NCI-H146 treated with DMSO at 0.1 percent for 48 hours (cell line): ENCODE measurements around the gene HOXA3.

ENCODE experiments used
- DNase-seq: peaks from one replicate; lab custom pipeline; 2025; ENCODE audit not compliant: unreplicated experiment; lab: John Stamatoyannopoulos, UW

HOXA3 gene

DNA sequence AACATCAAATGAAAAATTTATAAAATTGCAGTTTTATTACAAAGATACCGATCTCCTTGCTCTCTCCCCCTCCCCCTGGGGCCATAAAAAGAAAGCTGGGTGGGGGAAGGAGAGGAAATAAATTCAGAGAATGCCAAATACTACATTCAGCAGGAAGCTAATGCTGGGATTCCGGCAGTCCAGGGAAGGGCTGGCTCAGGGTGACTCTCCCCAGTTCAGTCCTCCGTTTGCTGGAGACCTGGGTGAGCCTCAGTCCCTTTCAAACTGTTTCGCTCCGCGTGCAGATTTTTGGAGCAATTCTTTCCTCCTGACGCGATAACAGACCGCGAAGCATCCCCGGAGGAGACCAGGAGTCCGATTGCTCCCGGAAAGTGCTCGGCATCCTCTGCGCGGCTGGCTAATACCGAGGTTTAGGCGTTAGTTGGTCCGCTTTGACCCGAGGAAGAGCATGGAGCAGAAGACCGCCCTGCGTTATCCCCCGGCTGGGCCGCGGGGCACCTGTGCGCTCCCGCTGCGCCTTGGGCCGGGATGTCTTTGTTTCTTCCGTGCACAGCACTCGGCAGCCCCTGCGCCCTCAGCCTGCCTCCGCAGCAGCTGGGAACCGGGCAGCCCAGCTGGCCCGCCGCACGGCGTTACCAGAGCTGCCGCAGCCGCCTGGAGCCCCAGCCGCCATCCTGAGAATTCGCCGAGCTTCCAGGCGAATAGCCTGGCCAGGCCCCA lies 46.0 kb downstream of the HOXA3 start:
- DNase-seq, result no peak

DNA sequence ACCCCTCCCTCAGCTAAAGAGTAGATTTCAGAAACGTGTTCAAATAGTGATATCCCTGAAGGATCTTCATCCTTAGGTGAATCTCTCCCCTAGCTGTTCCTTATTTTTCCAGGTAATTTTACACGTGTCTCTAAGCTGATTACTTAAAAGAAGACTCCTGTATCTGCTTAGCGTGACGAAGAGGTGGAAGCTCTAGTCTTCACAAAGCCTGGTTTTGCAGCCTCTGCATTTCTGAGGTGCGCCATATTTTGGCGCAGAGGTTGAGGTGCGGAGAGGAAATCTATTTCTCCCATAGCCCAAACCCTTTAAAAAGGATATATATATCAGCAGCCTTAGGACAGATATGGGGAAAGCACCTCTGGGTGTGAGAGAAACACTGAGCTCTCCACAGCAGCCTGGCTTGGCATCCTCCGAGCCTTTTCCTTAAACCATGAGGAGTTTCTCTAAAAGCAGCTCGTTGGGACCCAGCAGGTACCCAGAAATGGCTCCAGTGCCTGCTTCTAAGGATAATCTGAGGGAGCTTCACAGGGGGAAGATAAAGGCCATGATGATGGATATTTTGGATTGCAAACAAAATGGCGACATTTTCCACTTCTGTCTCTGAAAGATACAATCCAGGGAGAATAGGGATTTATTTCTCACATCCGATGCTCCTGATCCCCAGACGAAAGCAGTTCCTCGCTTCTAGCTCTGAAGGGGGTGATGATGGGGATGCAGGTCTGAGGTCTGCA lies 46.9 kb downstream of the HOXA3 start:
- DNase-seq, result no peak

DNA sequence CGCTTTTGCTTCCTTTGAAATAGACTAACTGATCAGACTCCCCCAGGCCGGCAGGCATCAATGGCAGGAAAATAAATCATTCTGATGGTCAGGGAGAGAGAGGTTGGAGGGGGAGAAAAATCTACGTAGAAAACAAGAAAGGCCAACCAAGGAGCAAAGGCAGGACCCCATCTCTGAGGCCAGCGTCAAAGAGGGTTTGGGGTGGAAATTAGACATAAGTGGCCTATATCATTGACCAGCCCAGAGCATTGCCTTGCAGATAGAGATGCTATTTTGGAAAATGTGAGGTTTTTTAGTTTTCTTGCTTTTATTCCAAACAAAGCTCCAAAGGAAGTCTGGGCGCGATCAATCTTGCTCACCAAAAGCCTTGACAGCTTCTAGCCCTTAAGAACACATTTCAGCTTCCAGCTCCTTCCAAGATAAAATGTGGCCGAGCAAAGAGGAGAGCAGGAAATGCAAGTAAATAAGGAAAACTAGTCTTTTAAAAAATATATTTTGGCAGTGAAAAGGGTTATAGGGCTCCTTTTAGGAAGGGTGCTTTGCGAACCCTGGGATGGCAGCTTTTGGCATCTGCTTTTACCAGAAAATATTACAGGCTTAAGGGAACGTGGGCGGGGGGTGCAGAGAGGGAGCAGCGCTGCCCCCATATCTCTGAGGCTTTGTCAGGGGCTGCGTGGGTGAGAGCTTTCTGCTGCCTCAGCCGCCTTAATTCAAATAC lies 47.9 kb downstream of the HOXA3 start:
- DNase-seq, result no peak

DNA sequence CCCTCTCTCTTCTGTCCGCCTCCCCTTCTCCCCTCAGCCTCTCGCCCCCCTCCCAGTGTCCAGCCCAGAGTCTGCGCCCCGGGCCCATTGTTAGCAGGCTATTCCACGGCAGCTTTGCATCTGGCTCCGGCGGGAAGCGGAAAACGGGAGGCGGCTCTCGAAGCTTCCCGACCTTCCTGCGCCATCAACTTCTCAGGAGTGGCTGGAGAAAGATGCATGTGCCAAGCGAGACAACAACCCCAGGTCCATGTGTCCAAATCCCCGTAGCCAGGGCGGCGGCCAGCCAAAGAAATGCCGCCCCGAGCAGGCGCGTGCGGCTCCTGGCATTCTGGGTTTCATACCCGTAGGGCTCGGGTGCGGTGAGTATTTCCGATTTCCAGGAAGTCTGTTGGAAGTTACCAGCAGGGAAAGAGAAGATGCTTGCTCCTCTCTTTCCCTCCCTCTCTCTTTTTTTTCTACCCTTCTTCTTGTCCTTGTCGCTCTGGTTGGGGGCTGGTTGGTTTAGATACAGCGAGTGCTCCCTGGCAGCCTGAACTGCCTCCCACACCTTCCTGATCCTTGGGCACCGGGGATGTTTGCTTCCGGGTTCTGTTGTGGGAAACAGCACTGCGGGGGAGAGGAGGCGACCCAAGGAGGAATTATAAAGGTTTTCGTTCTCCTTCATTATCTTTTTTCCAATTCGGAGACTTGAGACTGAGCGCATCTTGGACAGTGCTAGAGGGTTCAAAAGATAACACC lies 48.7 kb downstream of the HOXA3 start:
- DNase-seq, result no peak

DNA sequence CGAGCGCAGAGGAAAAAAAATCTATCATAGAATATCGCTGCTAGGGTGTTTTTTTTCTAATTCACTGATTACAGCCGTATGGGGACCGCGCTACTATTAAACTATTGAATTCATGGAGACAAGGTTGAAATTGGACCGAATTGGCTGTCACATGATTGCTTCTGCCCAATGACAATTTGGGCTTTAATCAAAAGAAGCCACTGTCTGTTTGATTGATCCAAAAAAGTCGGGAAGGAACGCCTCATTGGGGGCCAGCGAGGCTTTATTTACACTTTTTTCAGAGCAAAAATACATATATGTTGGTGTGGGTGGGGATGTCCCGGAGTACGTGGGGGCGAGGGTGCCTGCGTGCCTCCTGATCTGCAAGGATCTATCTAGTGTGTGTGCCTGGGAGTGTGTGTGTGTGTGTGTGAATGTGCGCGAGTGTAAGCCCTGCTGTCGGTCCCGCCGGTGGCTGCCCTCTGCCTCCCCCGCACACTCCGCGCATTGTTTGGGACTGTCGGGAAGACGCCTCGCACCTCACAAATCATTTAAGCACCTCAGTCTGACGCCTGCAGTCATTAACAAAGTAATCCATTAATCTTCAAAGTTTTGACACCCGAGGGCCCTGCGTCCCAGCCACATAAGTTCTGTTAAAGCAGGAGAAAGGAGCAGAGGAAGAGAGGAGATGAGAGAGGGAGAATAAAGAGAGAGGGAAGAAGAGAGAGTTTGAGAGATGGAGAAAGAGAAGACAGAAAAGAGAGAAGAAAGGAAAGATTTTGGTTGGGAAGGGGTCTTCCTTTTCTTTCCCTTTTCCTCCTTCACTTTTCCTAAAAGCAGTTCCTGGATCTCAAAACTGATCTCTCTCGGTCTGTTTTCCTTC lies 49.6 kb downstream of the HOXA3 start, which contains the start of gene HOXA2:
Gene HOXA2 (minus strand): TSS at position 103 of the 862 bp plus-strand sequence. CDS start 183 bp downstream, outside the sequence.
- no peak for DNase-seq

DNA sequence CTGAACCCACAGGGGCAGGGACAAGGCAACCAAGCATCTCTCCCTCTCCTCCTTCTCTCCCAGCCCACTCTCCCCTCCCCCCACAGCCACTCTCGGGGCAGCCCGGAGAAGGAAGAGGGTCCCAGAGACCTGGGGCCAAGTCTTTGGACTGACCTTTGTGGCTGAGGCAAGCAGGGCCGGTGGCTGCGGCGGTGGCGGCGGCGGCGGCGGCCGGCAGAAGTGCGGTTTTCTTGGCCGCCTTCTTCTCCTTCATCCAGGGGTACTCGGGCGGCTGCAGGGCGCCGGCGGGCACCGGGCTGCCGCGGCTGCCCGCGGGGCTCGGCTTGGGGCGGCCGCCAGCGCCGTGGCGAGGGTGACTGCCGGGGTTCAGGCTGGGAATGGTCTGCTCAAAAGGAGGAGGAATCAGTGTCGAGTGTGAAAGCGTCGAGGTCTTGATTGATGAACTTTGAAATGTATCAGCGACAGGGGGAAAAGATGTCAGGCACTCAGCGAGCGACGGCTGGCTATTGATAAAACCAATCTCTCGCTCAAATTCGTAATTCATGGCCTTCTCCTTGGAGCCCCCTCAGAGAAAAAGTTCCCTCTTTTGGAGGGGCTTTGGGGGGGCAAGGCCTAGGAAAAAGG lies 50.3 kb downstream of the HOXA3 start:
- no peak for DNase-seq

DNA sequence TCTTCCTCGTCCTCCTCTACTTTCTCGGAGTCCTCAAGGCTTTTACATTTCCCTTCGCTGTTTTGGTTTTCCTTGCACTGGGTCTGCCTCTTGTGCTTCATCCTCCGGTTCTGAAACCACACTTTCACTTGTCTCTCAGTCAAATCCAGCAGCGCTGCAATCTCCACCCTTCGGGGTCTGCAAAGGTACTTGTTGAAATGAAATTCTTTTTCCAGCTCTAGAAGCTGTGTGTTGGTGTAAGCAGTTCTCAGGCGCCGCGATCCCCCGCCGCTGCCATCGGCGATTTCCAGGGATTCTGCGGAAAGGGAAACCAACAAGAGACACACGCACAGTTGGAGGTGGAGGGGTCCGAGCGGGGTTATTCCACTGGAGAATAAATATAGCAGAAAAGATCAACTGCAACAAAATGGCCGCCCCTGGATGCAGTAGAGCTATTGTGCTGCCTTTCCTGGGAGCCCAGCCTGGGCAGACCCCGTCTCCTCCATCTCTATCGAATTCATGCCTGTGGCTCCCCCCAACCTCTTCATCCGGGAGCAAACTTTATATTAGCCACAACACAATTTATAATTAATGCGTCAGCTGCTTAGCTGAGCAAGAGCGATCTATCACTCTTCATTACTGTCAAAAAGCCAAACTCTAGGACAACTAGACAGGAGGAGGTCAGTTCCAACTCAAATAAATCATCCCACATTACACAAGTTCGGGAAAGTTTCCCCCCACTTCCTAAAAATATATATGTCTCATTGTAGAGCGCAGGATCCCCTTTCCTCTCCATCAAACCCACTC lies 51.0 kb downstream of the HOXA3 start:
- no peak for DNase-seq

DNA sequence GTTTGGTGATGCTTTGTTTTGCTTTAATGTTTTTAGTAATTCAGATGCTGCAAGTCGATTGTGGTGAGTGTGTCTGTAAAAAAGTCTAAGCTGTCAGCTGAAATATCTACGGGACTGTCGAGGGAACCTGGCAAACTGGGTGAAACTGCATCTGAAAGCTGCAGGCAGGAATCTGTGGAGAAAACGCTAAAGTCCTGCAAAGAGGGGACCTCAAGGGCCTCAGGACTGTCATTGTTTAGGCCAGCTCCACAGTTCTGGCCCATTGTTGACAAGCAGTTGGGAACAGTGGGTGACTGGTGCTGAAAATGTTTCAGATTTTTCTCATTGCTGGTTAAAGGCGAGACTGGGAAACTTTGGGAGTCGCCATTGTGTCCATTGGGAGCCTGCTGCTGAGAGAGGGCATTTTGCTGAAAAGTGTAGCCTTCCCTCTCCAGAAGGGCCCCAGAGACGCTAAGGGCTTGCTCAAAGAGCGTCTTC lies 51.7 kb downstream of the HOXA3 start:
- no peak for DNase-seq

DNA sequence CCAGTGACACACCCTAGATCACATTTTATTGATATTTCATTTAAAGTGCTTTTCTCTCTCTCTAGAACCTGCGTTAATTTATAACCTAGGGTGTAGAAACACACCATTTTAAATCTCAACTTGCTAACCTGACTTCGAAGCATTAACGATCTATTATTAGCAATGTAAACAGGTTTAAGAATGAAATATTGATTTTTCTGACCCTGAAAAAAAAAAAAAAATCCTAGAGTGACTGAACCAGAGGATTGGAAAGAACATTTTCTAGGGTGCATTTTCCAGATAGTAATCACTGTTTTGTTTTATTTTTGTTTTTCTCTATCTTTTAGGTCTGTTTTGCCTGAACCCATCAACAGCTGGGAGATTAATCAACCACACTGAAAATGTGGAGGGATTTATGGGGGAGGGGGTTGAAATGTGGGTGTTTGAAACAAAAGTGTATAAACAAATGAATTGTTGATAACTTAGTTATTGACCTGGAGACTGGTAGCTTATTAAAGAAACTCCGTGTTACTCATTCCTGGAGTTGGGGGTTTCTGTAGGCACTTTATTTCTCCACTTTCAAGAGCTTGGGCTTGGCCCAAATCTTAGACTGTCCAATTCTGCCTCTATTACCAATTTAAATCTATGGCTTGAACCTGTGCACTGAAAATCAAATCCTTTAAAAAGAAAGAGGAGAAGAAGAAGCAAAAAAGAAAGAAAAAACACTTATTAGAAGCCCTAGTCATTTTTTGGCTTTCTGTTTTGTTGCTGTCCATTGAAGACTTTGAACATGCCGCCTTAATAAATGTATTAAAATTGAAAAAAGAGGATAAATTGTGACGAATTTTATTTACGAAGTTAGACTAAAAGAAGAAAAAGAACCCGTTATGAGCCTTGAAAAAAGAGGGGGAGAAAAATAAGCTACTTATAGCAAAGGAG lies 52.7 kb downstream of the HOXA3 start:
- DNase-seq, result no peak

DNA sequence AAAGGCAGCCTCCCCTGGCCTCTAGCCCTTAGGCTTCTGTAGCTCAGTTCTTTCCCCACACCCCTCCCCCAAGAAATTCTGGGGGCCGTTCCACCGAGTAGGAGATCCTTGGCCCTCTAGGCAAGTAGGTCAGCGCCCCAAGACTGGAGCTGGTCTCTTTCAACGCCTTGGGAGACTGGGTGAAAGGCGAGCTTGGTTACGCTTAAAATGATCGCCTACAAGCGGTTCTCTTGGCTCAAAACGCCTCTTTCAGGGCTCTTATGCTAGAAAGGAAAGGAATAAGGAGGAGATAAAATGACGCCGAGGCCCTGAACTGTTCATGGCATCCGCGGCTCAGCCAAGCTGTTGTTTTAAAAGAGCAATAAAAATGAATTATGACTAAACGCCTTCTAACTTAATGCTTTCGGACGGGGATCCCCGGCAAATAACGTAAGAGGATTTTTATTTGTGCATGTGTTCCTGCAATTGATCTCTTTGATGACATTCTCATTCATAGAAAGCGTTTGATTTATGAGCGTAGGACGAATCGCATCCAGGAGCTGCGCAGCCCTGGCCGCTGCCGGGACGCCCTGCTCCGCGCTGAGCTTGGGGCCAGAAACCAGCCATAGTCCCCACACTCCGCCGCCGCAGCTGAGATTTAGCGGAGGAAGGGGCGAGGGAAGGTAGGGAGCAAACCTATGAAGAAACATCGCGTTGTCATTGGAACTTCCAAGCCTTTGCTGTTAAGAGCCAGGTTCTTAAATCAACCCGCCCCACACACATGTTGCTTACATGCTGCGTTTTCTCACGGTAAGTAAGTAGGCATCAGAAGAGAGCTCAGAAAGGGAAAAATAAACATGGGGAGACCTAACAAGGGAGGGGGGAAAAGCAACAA lies 53.6 kb downstream of the HOXA3 start:
- DNase-seq, result no peak

DNA sequence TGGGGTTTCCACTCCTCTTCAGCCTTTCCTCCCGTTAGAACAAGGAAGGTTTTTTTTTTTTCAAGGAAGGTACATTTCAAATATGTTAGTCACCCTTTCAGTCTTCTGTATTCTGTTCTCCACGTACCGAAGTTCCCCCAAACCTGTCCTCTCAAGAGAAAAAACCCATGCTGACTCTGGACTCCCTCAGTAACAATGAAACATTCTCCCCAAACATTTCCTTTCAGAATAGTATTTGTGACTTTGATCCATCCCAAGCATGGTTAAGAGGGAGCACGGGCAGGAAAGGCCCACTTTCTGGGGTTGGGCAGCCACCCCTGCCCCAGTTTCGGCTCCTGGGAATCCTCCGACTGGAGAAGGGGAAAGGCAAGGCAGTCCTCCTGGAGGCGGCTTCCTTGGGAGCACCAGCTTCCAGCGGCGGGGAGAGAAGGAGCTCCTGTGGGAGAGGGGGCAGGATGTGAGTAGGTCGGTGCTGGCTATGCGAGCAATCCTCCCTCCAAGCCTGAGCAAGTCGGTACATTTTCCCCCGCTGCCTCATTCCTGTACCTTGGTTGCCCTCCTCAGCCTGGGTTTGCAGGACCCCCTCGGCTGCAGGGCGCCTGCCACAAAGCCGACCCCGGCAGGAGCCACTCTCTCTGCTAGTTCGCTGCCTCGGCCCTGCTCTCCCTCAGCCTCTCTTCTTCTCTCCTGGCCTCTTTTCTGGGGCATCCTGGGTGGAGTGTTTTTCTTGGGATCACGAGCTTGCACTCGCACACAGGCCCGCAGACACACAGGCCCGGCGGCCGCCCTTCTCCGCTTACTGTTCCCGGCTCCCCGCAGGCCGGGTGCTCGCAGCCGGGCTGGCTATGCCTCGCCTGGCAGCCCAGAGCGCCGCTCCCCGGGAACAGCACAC lies 54.5 kb downstream of the HOXA3 start:
- no peak for DNase-seq

DNA sequence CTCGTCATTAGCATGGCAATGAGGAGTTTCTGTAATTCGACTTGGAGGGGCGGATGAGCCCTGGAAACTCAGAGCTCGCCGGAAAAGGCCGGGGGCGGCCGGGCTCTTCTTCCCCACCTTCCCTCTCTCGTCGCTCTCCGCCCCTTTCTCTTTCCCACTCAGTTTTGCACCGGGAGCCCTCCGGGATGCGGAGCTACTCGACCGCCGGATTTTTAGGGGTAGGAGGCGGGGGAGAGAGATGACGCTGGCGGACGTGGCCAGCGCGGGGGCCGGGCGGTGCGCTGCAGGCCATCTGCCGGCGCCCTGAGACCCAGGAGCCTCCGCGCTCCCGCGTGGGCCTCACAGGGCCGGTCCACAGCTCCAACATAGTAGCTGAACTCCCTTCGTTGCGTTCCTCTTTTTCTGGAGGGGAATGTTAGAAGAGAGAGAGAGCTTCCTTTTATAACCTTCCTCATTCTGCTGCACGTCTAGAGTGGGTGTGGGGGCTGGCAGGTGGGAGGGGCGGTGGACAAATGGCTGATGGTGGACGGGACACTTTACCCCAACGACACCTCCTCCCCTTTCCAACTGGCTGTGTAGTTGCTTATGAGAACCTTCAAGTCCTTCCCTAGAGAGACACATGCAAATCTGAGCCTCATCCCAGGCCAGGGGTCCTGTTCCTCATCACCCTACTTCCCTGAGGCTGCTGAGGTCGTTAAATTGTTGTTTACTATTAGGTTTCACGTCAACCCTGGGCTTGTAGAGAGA lies 55.4 kb downstream of the HOXA3 start:
- DNase-seq, result peak; percentile 42

DNA sequence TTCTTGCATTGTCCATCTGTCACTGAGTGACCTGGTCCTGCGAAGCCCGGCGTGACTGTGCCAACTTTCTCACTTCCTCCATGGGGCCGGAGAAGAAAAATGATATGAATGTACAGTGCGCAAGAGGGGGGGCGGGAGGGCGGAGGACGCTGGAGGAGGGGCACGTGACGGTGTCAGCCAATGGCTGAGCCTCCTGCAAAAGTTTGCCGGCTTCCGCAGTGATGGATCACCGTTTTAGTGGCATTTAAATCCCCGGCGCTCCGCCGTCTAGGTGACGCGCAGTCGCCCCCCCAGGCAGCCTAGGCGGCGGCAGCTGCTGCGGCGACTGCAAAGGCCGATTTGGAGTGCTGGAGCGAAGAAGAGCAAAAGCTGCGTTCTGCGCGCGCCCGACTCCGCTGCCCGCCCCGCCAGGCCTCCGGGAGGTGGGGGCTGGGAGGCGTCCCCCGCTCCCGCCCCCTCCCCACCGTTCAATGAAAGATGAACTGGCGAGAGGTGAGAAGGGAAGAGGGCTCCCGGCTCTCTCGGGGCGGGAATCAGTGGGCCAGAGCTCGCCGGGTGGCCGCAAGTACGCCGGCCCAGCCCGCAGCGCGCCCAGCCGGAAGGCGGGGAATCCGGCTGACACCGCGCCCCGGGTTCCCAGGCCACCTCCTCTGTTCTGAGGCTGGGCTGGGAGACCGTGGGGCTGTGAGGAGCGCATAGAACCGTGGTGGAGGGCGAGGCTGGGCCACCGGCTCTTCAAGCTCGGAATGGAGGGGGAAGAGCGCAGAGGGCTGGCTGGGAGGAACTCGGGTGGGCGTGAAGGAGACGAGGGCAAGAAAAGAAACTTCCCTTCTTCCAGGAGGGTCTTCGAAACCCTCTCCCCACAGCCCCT lies 56.3 kb downstream of the HOXA3 start, which contains the start of gene HOXA1:
Gene HOXA1 (minus strand): TSS at position 104 of the 871 bp plus-strand sequence. CDS start 88 bp downstream, at position 16.
- peak; percentile 62 for DNase-seq
